Mesenchymal stem cell (in vitro differentiated cells and primary cell): ENCODE measurements around the gene TOLLIP.

Source experiments
- DNase-seq: peaks from one replicate; pipeline ENCODE4 v3.0.0-alpha.2; 2013
- H2AFZ ChIP-seq: one replicate; pipeline ENCODE4 v1.6.1; 2013; ENCODE audit warnings: low read depth, mild to moderate bottlenecking, control low read depth, inconsistent platforms, low read length, moderate library complexity
- H2AK5ac ChIP-seq: 2 replicates; pipeline ENCODE4 v1.6.1; 2013; ENCODE audit warnings: low read length, moderate library complexity, mild to moderate bottlenecking, inconsistent platforms; ENCODE audit not compliant: severe bottlenecking
- H2BK120ac ChIP-seq: one replicate; pipeline ENCODE4 v1.6.1; 2013; ENCODE audit warnings: low read depth, mild to moderate bottlenecking, inconsistent platforms, low read length, moderate library complexity
- H2BK12ac ChIP-seq, 2 experiments: one replicate each; pipeline ENCODE4 v1.6.1; 2013; ENCODE audit warnings: inconsistent platforms in 2 of 2, low read length in 2 of 2, mild to moderate bottlenecking in 2 of 2, moderate library complexity in 2 of 2, control low read depth in 1 of 2
- H2BK15ac ChIP-seq: one replicate; pipeline ENCODE4 v1.6.1; 2013; ENCODE audit warnings: mild to moderate bottlenecking, low read depth, inconsistent platforms; ENCODE audit not compliant: poor library complexity, severe bottlenecking
- H2BK5ac ChIP-seq: 2 replicates; pipeline ENCODE4 v1.6.1; 2013; ENCODE audit warnings: low read depth, mild to moderate bottlenecking, low read length, control low read depth, inconsistent platforms; ENCODE audit not compliant: poor library complexity, severe bottlenecking
- H3K14ac ChIP-seq, 2 experiments: one replicate each; pipeline ENCODE4 v1.6.1; 2013; ENCODE audit warnings: inconsistent platforms in 2 of 2, low read length in 2 of 2, control low read depth in 1 of 2, mild to moderate bottlenecking in 1 of 2, moderate library complexity in 1 of 2
- H3K18ac ChIP-seq, 2 experiments: one replicate each; pipeline ENCODE4 v1.6.1; 2013; ENCODE audit warnings: inconsistent platforms in 2 of 2, low read length in 2 of 2, control low read depth in 1 of 2, low read depth in 1 of 2, mild to moderate bottlenecking in 1 of 2
- H3K23ac ChIP-seq, 2 experiments: one replicate each; pipeline ENCODE4 v1.6.1; 2013; ENCODE audit warnings: inconsistent platforms in 2 of 2, low read length in 2 of 2, mild to moderate bottlenecking in 2 of 2, moderate library complexity in 2 of 2, control low read depth in 1 of 2
- H3K27ac ChIP-seq: 2 replicates; pipeline ENCODE4 v1.5.1; 2013; ENCODE audit warnings: mild to moderate bottlenecking, moderate library complexity, low read length, control low read depth, inconsistent platforms; ENCODE audit not compliant: poor library complexity, severe bottlenecking
- H3K27me3 ChIP-seq, 2 experiments: 2 replicates each; pipeline versions ENCODE4 v1.6.1 to v1.7.0; 2013; ENCODE audit warnings: low read length in 2 of 2, mild to moderate bottlenecking in 2 of 2, moderate library complexity in 2 of 2, control low read depth in 1 of 2, inconsistent platforms in 1 of 2; ENCODE audit not compliant: control insufficient read depth in 1 of 2, insufficient read depth in 1 of 2
- H3K36me3 ChIP-seq, 2 experiments: 2 replicates each; pipeline versions ENCODE4 v1.6.1 to v1.7.0; 2013; ENCODE audit warnings: low read length in 2 of 2, control low read depth in 1 of 2, inconsistent platforms in 1 of 2, low read depth in 1 of 2, mild to moderate bottlenecking in 1 of 2; ENCODE audit not compliant: insufficient read depth in 2 of 2, control insufficient read depth in 1 of 2
- H3K4ac ChIP-seq, 2 experiments: one replicate each; pipeline ENCODE4 v1.6.1; 2013; ENCODE audit warnings: inconsistent platforms in 2 of 2, low read length in 2 of 2, mild to moderate bottlenecking in 2 of 2, moderate library complexity in 2 of 2, control low read depth in 1 of 2, low read depth in 1 of 2
- H3K4me1 ChIP-seq: 2 replicates; pipeline ENCODE4 v1.6.1; 2013; ENCODE audit warnings: low read depth, low read length, control low read depth; ENCODE audit not compliant: control insufficient read depth, insufficient read depth
- H3K4me2 ChIP-seq: 2 replicates; pipeline ENCODE4 v1.6.1; 2013; ENCODE audit warnings: low read length, mild to moderate bottlenecking, inconsistent platforms; ENCODE audit not compliant: poor library complexity, severe bottlenecking
- H3K4me3 ChIP-seq, 2 experiments: 2 replicates each; pipeline versions ENCODE4 v1.5.1 to v1.7.0; 2013; ENCODE audit warnings: low read length in 2 of 2, mild to moderate bottlenecking in 2 of 2, control low read depth in 1 of 2, low read depth in 1 of 2; ENCODE audit not compliant: insufficient read depth in 1 of 2
- H3K79me1 ChIP-seq: replicated peaks from 2 replicates; pipeline ENCODE4 v1.6.1; 2013; ENCODE audit warnings: mild to moderate bottlenecking, control low read depth, low read length, inconsistent platforms; ENCODE audit not compliant: poor library complexity, severe bottlenecking
- H3K9ac ChIP-seq: 2 replicates; pipeline ENCODE4 v1.7.0; 2013; ENCODE audit warnings: mild to moderate bottlenecking, low read length, moderate library complexity
- H3K9me3 ChIP-seq: 2 replicates; pipeline ENCODE4 v1.7.0; 2013; ENCODE audit warnings: mild to moderate bottlenecking, low read length; ENCODE audit not compliant: control insufficient read depth
- H4K8ac ChIP-seq: one replicate; pipeline ENCODE4 v1.6.1; 2013; ENCODE audit warnings: inconsistent platforms, mild to moderate bottlenecking, low read length, moderate library complexity
- H4K91ac ChIP-seq: one replicate; pipeline ENCODE4 v1.6.1; 2013; ENCODE audit warnings: mild to moderate bottlenecking, low read length, inconsistent platforms
- WGBS: methylation state at CpG from one replicate; pipeline ENCODE4 v1.1.7; 2013; ENCODE audit warnings: mixed read lengths; 5-methylcytosine and 5-hydroxymethylcytosine counted together

TOLLIP gene

DNA sequence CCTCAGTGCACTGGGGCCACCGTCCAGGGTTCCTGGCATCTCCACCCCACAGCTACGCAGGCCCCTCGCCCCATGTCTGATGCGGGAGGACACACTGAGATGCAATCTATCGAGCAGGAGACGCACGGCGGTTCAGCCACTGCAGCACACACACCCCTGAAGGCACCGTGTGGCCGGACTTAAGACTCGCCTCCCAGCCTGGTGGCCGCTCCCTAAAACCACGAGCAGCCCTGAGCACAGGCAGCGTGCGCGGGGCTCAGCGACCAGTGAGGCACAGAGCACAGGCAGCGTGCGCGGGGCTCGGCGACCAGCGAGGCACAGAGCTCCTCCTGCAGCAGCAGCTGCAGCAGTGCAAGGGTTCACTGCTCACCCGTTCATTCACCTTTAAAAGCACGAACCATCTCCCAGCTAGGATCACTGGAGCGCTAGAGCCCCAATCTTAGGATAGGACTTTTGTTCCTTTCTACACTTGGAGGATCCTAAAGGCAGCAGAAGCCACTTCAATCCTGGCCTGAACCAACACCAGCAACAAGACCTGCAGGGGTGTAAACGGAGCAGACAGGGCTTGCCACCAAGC lies 31.4 kb downstream of the TOLLIP start:
- Histone ChIP-seq H3K18ac (no peak overlapping the region), H2AK5ac (no peak overlapping the region), H2AFZ (no peak overlapping the region), H2BK15ac (no peak overlapping the region), H3K79me1 (peaks cover 56% of the 10 kb centered on the region), H3K23ac (no peak overlapping the region), H3K36me3 (peaks cover 80 to 83% of the 10 kb centered on the region in 2 experiments), H3K4me2 (no peak overlapping the region), H4K8ac (no peak overlapping the region), H2BK12ac (no peak overlapping the region), H3K4ac (no peak overlapping the region), H3K4me1 (peaks cover 12% of the 10 kb centered on the region), H2BK5ac (no peak overlapping the region), H4K91ac (no peak overlapping the region), H3K27me3 (no peaks in the 10 kb centered on the region), H2BK120ac (no peak overlapping the region), H3K14ac (no peak overlapping the region), H3K9me3 (no peaks in the 10 kb centered on the region), H3K4me3 (peak overlapping the region in 1 of 2 experiments; percentile 10), H3K9ac (no peak overlapping the region), H3K27ac (no peak overlapping the region)
- DNase-seq, result no peak
- WGBS, result 95% methylated on average over 27 of the region's 27 CpGs

DNA sequence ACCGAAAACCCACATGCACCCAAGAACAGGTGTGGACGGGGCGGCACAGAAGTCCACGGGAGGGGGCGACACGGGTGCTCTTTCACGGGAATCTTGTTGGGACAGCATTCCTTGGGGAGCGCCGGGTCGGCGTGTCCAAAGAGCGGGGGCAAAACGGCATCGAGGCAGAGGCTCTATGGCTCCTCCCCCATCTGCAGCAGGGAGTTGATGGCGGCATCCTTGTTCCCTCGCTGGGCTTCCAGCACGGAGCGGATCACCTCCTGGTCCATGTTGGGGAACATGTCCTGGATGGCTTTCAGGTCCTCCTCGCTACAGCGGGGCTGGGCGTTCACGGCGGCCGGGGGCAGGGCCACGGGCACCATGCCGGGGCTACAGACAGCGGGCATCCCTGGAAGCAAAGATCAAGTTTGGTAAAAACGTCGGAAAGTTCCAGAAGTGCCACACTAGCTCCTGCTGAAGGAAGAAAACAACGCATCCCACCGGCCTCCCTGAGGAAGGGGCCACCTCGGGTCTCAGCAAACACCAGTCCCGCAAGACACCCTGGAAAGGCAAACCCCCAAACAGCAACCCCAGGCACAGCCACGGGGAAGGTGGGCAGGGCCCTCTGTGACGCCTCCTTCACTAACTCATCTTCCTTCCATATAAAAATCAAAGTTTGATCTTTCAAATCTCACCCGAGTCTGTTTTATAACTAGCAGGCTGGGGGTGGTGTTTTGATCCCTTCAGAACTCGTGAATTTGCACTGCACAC lies 32.4 kb downstream of the TOLLIP start:
- 96% methylated on average over 36 of the region's 37 CpGs for WGBS
- H2AK5ac ChIP-seq, result no peak overlapping the region

DNA sequence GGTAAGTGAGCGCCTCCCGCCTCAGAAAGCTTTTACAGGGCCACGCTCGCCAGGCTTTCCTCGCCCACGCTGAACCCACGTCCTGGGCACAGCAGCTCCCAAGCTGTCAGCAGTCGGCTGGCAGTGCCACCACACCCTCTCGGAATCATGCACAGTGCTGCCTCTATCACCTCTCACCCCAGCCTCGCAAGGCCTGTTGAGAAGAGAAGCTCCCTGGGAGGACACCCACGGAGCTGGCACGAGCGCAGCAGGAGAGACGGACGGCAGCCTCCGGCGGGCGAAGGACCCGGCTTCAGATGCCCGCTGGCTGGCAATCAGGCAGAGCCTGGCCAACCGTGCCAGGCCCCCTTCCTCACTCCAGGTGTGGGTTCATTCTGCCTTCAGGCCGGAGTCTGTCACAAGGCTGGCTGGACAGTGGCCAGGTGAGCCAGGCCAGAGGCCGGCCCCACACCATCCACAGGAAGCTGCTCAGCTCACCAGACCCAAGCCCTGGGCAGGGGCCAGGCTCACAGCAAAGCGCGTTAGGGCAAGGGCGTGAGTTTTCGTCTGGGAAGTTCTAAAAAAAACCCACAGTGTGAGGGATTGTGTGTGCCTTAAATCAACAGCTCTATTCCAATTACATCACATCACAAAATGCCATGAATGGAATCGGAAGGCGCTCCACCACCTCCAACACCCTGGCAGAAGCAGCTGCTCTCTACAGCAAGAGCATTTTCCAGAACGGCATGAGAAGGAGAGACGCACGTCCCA lies 33.2 kb downstream of the TOLLIP start:
- no peak overlapping the region for H2BK5ac ChIP-seq
- H3K36me3 ChIP-seq, result peaks cover 72 to 80% of the 10 kb centered on the region in 2 experiments
- no peak overlapping the region for H2BK120ac ChIP-seq
- H4K8ac ChIP-seq, result no peak overlapping the region
- H4K91ac ChIP-seq, result peak overlapping the region; percentile 53
- no peak overlapping the region for H3K14ac ChIP-seq
- no peak overlapping the region for H3K4ac ChIP-seq
- no peak overlapping the region for H3K18ac ChIP-seq
- H3K4me1 ChIP-seq, result peaks cover 19% of the 10 kb centered on the region
- no peak overlapping the region for H2AK5ac ChIP-seq
- H3K27me3 ChIP-seq, result no peaks in the 10 kb centered on the region
- H3K9ac ChIP-seq, result no peak overlapping the region
- H2BK12ac ChIP-seq, result no peak overlapping the region
- H3K79me1 ChIP-seq, result peaks cover 57% of the 10 kb centered on the region
- no peak overlapping the region for H3K4me3 ChIP-seq
- no peak for DNase-seq
- 98% methylated on average over 30 of the region's 32 CpGs for WGBS
- no peak overlapping the region for H3K4me2 ChIP-seq
- no peaks in the 10 kb centered on the region for H3K9me3 ChIP-seq
- no peak overlapping the region for H2BK15ac ChIP-seq
- no peak overlapping the region for H3K23ac ChIP-seq
- no peak overlapping the region for H3K27ac ChIP-seq
- H2AFZ ChIP-seq, result no peak overlapping the region

More for the DNA sequence above, 32.4 kb downstream of the TOLLIP start:
- Histone ChIP-seq H2BK15ac (no peak overlapping the region), H3K4me3 (no peak overlapping the region), H3K14ac (no peak overlapping the region), H3K4me2 (no peak overlapping the region), H3K23ac (no peak overlapping the region), H4K91ac (no peak overlapping the region), H3K18ac (no peak overlapping the region), H3K27ac (no peak overlapping the region), H3K36me3 (peaks cover 80 to 84% of the 10 kb centered on the region in 2 experiments), H2BK5ac (no peak overlapping the region), H2BK120ac (no peak overlapping the region), H2AFZ (no peak overlapping the region), H3K4ac (no peak overlapping the region), H2BK12ac (no peak overlapping the region), H3K27me3 (no peaks in the 10 kb centered on the region), H3K79me1 (peaks cover 57% of the 10 kb centered on the region), H3K4me1 (peaks cover 13% of the 10 kb centered on the region), H3K9me3 (no peaks in the 10 kb centered on the region), H4K8ac (no peak overlapping the region), H3K9ac (no peak overlapping the region)
- DNase-seq, result no peak

DNA sequence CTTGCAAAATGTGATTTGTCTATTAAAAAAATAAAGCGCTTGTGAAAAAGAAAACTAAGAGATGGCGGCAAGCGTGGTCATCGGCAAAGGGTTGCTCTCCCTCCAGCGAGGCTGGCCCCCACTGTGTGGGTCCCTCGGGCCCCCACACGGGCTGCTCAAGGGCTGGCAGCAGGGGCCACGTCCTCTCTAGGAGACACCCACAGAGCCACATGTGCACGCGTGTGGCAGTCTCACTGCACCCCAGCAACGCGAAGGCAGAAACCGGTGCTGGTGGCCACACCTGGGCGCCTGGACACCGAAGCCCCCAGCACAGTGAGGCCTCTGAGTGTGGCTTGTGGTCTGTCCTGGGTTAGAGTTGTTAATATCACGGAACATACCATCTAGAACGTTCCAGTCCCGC lies 34.4 kb downstream of the TOLLIP start:
- Histone ChIP-seq H3K27me3 (no peaks in the 10 kb centered on the region), H4K8ac (no peak overlapping the region), H3K4me2 (no peak overlapping the region), H2AK5ac (no peak overlapping the region), H3K14ac (no peak overlapping the region), H3K9ac (no peak overlapping the region), H3K79me1 (peaks cover 50% of the 10 kb centered on the region), H3K9me3 (no peaks in the 10 kb centered on the region), H2BK120ac (no peak overlapping the region), H3K27ac (no peak overlapping the region), H2AFZ (no peak overlapping the region), H3K36me3 (peaks cover 60 to 69% of the 10 kb centered on the region in 2 experiments), H3K4ac (no peak overlapping the region), H4K91ac (no peak overlapping the region), H3K23ac (no peak overlapping the region), H2BK5ac (no peak overlapping the region), H3K4me3 (no peak overlapping the region), H3K4me1 (peaks cover 27% of the 10 kb centered on the region), H3K18ac (no peak overlapping the region), H2BK12ac (no peak overlapping the region), H2BK15ac (no peak overlapping the region)
- WGBS, result 96% methylated on average over 18 of the region's 18 CpGs
- DNase-seq, result no peak
